ENCODE measurements around the gene IRX4. TPM values are rescaled to one million over a fixed set of nuclear protein-coding genes. Genes with fewer than 3 reads are reported as not detected.

Gene IRX4
- total RNA-seq, 1 donor: not detected

GRCh38 chr5:1889321-1890065 is 6.8 kb upstream of the IRX4 start:
- H3K4me3 ChIP-seq (ENCODE audit: low read length): no peak overlapping the region

GRCh38 chr5:1888541-1889251 is 6.0 kb upstream of the IRX4 start:
- peaks cover 25% of the 10 kb centered on the region for H3K27me3 ChIP-seq (ENCODE audit: insufficient read depth, low read length)
- H3K9me3 ChIP-seq (ENCODE audit: low read depth, low read length): no peaks in the 10 kb centered on the region
- H3K4me3 ChIP-seq (ENCODE audit: low read length): no peak overlapping the region
- H3K4me1 ChIP-seq (ENCODE audit: insufficient read depth, low read length): no peaks in the 10 kb centered on the region

More at GRCh38 chr5:1889321-1890065, 6.8 kb upstream of the IRX4 start:
- no peaks in the 10 kb centered on the region for H3K4me1 ChIP-seq (ENCODE audit: insufficient read depth, low read length)
- no peaks in the 10 kb centered on the region for H3K9me3 ChIP-seq (ENCODE audit: low read depth, low read length)
- H3K27me3 ChIP-seq (ENCODE audit: insufficient read depth, low read length): peaks cover 17% of the 10 kb centered on the region

GRCh38 chr5:1887588-1888360 is 5.0 kb upstream of the IRX4 start:
- Histone ChIP-seq H3K27me3 (ENCODE audit: insufficient read depth, low read length) (peaks cover 32% of the 10 kb centered on the region), H3K9me3 (ENCODE audit: low read depth, low read length) (no peaks in the 10 kb centered on the region), H3K4me1 (ENCODE audit: insufficient read depth, low read length) (no peaks in the 10 kb centered on the region), H3K4me3 (ENCODE audit: low read length) (no peak overlapping the region)

GRCh38 chr5:1886846-1887587 is 4.3 kb upstream of the IRX4 start:
- Histone ChIP-seq H3K4me3 (ENCODE audit: low read length) (no peak overlapping the region), H3K4me1 (ENCODE audit: insufficient read depth, low read length) (no peaks in the 10 kb centered on the region), H3K27me3 (ENCODE audit: insufficient read depth, low read length) (peaks cover 34% of the 10 kb centered on the region), H3K9me3 (ENCODE audit: low read depth, low read length) (no peaks in the 10 kb centered on the region)

GRCh38 chr5:1885868-1886845 is 3.4 kb upstream of the IRX4 start:
- H3K27me3 ChIP-seq (ENCODE audit: insufficient read depth, low read length): peaks cover 39% of the 10 kb centered on the region

GRCh38 chr5:1885404-1885755 is 2.7 kb upstream of the IRX4 start:
- Histone ChIP-seq H3K27me3 (ENCODE audit: insufficient read depth, low read length) (peaks cover 43% of the 10 kb centered on the region), H3K9me3 (ENCODE audit: low read depth, low read length) (no peaks in the 10 kb centered on the region), H3K4me1 (ENCODE audit: insufficient read depth, low read length) (no peaks in the 10 kb centered on the region), H3K4me3 (ENCODE audit: low read length) (no peak overlapping the region)

More at GRCh38 chr5:1885868-1886845, 3.4 kb upstream of the IRX4 start:
- no peaks in the 10 kb centered on the region for H3K9me3 ChIP-seq (ENCODE audit: low read depth, low read length)
- H3K4me3 ChIP-seq (ENCODE audit: low read length): no peak overlapping the region
- no peaks in the 10 kb centered on the region for H3K4me1 ChIP-seq (ENCODE audit: insufficient read depth, low read length)

GRCh38 chr5:1884678-1885403 is 2.1 kb upstream of the IRX4 start:
- no peak overlapping the region for H3K4me3 ChIP-seq (ENCODE audit: low read length)
- no peaks in the 10 kb centered on the region for H3K9me3 ChIP-seq (ENCODE audit: low read depth, low read length)
- no peaks in the 10 kb centered on the region for H3K4me1 ChIP-seq (ENCODE audit: insufficient read depth, low read length)
- peaks cover 48% of the 10 kb centered on the region for H3K27me3 ChIP-seq (ENCODE audit: insufficient read depth, low read length)

- H3K27me3 ChIP-seq (ENCODE audit: insufficient read depth, low read length): peaks cover 55% of the 10 kb centered on the region
- no peaks in the 10 kb centered on the region for H3K4me1 ChIP-seq (ENCODE audit: insufficient read depth, low read length)
- H3K9me3 ChIP-seq (ENCODE audit: low read depth, low read length): no peaks in the 10 kb centered on the region
Measured at GRCh38 chr5:1883925-1884677, 1.4 kb upstream of the IRX4 start.

GRCh38 chr5:1883120-1883924 is 597 bp upstream of the IRX4 start:
- Histone ChIP-seq H3K27me3 (ENCODE audit: insufficient read depth, low read length) (peaks cover 59% of the 10 kb centered on the region), H3K4me3 (ENCODE audit: low read length) (no peak overlapping the region), H3K9me3 (ENCODE audit: low read depth, low read length) (no peaks in the 10 kb centered on the region), H3K4me1 (ENCODE audit: insufficient read depth, low read length) (no peaks in the 10 kb centered on the region)

More at GRCh38 chr5:1883925-1884677, 1.4 kb upstream of the IRX4 start:
- no peak overlapping the region for H3K4me3 ChIP-seq (ENCODE audit: low read length)

GRCh38 chr5:1881731-1882336 is 891 bp downstream of the IRX4 start:
- Histone ChIP-seq H3K27me3 (ENCODE audit: insufficient read depth, low read length) (peaks cover 68% of the 10 kb centered on the region), H3K9me3 (ENCODE audit: low read depth, low read length) (no peaks in the 10 kb centered on the region)

GRCh38 chr5:1881098-1881572 is 1.6 kb downstream of the IRX4 start:
- Histone ChIP-seq H3K4me3 (ENCODE audit: low read length) (no peak overlapping the region), H3K9me3 (ENCODE audit: low read depth, low read length) (no peaks in the 10 kb centered on the region), H3K4me1 (ENCODE audit: insufficient read depth, low read length) (peaks cover 1% of the 10 kb centered on the region), H3K27me3 (ENCODE audit: insufficient read depth, low read length) (peaks cover 67% of the 10 kb centered on the region)

More at GRCh38 chr5:1881731-1882336, 891 bp downstream of the IRX4 start:
- Histone ChIP-seq H3K4me3 (ENCODE audit: low read length) (no peak overlapping the region), H3K4me1 (ENCODE audit: insufficient read depth, low read length) (no peaks in the 10 kb centered on the region)

All from mononuclear cell (primary cell).